GM06990 (cell line): ENCODE measurements around the gene DSP.

Experiments used
- DNase-seq: peaks from one replicate; pipeline ENCODE4 v3.0.0-alpha.2; 2011; ENCODE audit not compliant: insufficient read length; ENCODE audit errors: extremely low read depth
- H3K27me3 ChIP-seq: replicated peaks from 2 replicates; pipeline ENCODE4 v1.6.0; 2011; ENCODE audit warnings: low read length; ENCODE audit not compliant: control insufficient read depth, insufficient read depth
- H3K36me3 ChIP-seq: 2 replicates; pipeline ENCODE4 v1.5.1; 2011; ENCODE audit warnings: low read length; ENCODE audit not compliant: control insufficient read depth, insufficient read depth
- H3K4me3 ChIP-seq: replicated peaks from 2 replicates; pipeline ENCODE4 v1.5.1; 2011; ENCODE audit warnings: low read depth, mild to moderate bottlenecking, control low read depth, low read length
- CTCF ChIP-seq: IDR thresholded peaks from 2 replicates; pipeline ENCODE4 v1.5.1; 2011; ENCODE audit warnings: low read length, control low read depth, mild to moderate bottlenecking, inconsistent platforms; ENCODE audit not compliant: insufficient read depth, poor library complexity, severe bottlenecking

DSP gene

GRCh38 chr6:7593229-7593628 lies 51.8 kb downstream of the DSP start:
- no peaks in the 10 kb centered on the region for H3K27me3 ChIP-seq
- H3K4me3 ChIP-seq = no peak overlapping the region
- no peaks in the 10 kb centered on the region; the same call in 1 of the 2 replicates for H3K36me3 ChIP-seq
- no peak for TF ChIP-seq CTCF
- no peak for DNase-seq

- no peaks in the 10 kb centered on the region; the same call in 1 of the 2 replicates for H3K36me3 ChIP-seq
- H3K27me3 ChIP-seq = no peaks in the 10 kb centered on the region
- H3K4me3 ChIP-seq = no peak overlapping the region
- DNase-seq = no peak
- TF ChIP-seq CTCF = no peak
Measured at GRCh38 chr6:7594579-7595125, 53.2 kb downstream of the DSP start.

- TF ChIP-seq CTCF = no peak
- Histone ChIP-seq H3K4me3 (no peak overlapping the region), H3K36me3 (peaks cover 10% of the 10 kb centered on the region), H3K27me3 (no peaks in the 10 kb centered on the region)
- DNase-seq = no peak
Measured at GRCh38 chr6:7604003-7604402, 62.5 kb downstream of the DSP start.

- no peak for DNase-seq
- TF ChIP-seq CTCF = no peak
- Histone ChIP-seq H3K4me3 (no peak overlapping the region), H3K36me3 (peaks cover 10% of the 10 kb centered on the region), H3K27me3 (no peaks in the 10 kb centered on the region)
Measured at GRCh38 chr6:7604506-7604905, 63.0 kb downstream of the DSP start.

- no peaks in the 10 kb centered on the region; the same call in 1 of the 2 replicates for H3K27me3 ChIP-seq
- no peak overlapping the region for H3K4me3 ChIP-seq
- DNase-seq = peak; percentile 15
- peak; percentile 67 for TF ChIP-seq CTCF
- peaks cover 1% of the 10 kb centered on the region; the same call in 1 of the 2 replicates for H3K36me3 ChIP-seq
Measured at GRCh38 chr6:7615611-7616383, 74.3 kb downstream of the DSP start.
